Osteoblast (primary cell): ENCODE measurements around the gene ZIC4. TPM values are rescaled to one million over a fixed set of nuclear protein-coding genes. Genes with fewer than 3 reads are reported as not detected.

Experiments used
- DNase-seq: peaks from one replicate; pipeline ENCODE4 v3.0.0; 2011; ENCODE audit warnings: low spot score, mixed read lengths; ENCODE audit not compliant: insufficient read length; ENCODE audit errors: missing footprints
- H2AFZ ChIP-seq: 2 replicates; pipeline ENCODE4 v1.6.0; 2011; ENCODE audit warnings: mild to moderate bottlenecking, low read length
- H3K27ac ChIP-seq: 2 replicates; pipeline ENCODE4 v1.5.1; 2011; ENCODE audit warnings: mild to moderate bottlenecking, low read depth, low read length, moderate library complexity
- H3K27me3 ChIP-seq: 2 replicates; pipeline ENCODE4 v1.6.0; 2012; ENCODE audit warnings: mild to moderate bottlenecking, control low read depth, inconsistent platforms, low read length, moderate library complexity; ENCODE audit not compliant: insufficient read depth
- H3K36me3 ChIP-seq: 2 replicates; pipeline ENCODE4 v1.5.1; 2011; ENCODE audit warnings: mild to moderate bottlenecking, low read length, control low read depth, moderate library complexity; ENCODE audit not compliant: insufficient read depth
- H3K4me1 ChIP-seq: 2 replicates; pipeline ENCODE4 v1.5.1; 2011; ENCODE audit warnings: mild to moderate bottlenecking, low read length, control low read depth, moderate library complexity; ENCODE audit not compliant: insufficient read depth
- H3K4me2 ChIP-seq: 2 replicates; pipeline ENCODE4 v1.6.0; 2011; ENCODE audit warnings: mild to moderate bottlenecking, low read length; ENCODE audit not compliant: insufficient read depth
- H3K4me3 ChIP-seq: fragments of 200-600 bp; sonication (generic); 3 replicates; pipeline ENCODE4 v1.5.1; 2012; ENCODE audit warnings: mild to moderate bottlenecking, low read length, inconsistent platforms; ENCODE audit not compliant: insufficient read depth
- H3K79me2 ChIP-seq: 2 replicates; pipeline ENCODE4 v1.6.0; 2012; ENCODE audit warnings: mild to moderate bottlenecking, low read length, control low read depth, inconsistent platforms; ENCODE audit not compliant: insufficient read depth
- H3K9me3 ChIP-seq: 2 replicates; pipeline ENCODE4 v1.5.1; 2011; ENCODE audit warnings: low read depth, low read length, control low read depth
- H4K20me1 ChIP-seq: 2 replicates; pipeline ENCODE4 v1.6.0; 2012; ENCODE audit warnings: mild to moderate bottlenecking, low read length, control low read depth; ENCODE audit not compliant: insufficient read depth
- CTCF ChIP-seq: IDR thresholded peaks from 2 replicates; pipeline ENCODE4 v1.5.1; 2011; ENCODE audit warnings: mild to moderate bottlenecking, low read depth, low read length, moderate library complexity; ENCODE audit errors: extremely low read depth
- total RNA-seq: library from RNA; depleted of rRNA; stranded (reverse); fragments of >200 nt; gene quantifications from 2 replicates; pipeline ENCODE4 v1.2.3, GENCODE V29; 2012

ZIC4 gene
- total RNA-seq, 1 donor = 0.72 TPM

GRCh38 chr3:147405231-147406027 lies 914 bp downstream of the ZIC4 start:
- no peak overlapping the region for H3K27ac ChIP-seq
- H3K27me3 ChIP-seq = peaks cover 93% of the 10 kb centered on the region
- H3K36me3 ChIP-seq = no peaks in the 10 kb centered on the region
- no peaks in the 10 kb centered on the region for H3K79me2 ChIP-seq
- no peaks in the 10 kb centered on the region for H3K9me3 ChIP-seq
- no peak overlapping the region for H3K4me3 ChIP-seq
- H3K4me1 ChIP-seq = no peaks in the 10 kb centered on the region
- DNase-seq = peak; percentile 82
- no peak for TF ChIP-seq CTCF
- H3K4me2 ChIP-seq = no peak overlapping the region
- no peaks in the 10 kb centered on the region for H4K20me1 ChIP-seq
- no peak overlapping the region for H2AFZ ChIP-seq

DNA sequence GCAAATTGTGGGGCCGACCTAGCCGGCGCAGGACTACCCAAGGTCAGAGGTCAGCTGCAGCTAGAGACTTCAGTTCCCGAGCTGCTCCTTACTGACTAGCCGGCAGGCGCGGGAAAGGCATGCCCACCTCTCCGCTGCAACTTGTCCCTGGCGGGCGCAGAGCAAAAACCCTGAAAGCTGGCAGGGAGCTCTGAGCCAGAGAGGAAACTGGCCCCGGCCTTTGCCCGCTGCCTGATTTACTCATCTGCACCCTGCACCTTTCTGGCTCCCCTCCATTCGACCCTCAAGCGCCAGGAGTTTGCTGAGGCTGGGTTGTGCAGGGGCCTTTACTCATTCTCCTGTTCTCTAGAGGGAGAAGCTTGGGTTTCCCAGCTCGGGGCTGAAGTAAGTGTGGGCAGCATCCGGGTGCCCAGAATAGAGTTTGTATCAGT lies 1.5 kb downstream of the ZIC4 start:
- Histone ChIP-seq H2AFZ (no peak overlapping the region), H3K27me3 (peaks cover 90% of the 10 kb centered on the region), H3K79me2 (no peaks in the 10 kb centered on the region), H3K36me3 (no peaks in the 10 kb centered on the region), H3K4me3 (no peak overlapping the region), H3K4me2 (no peak overlapping the region), H3K27ac (no peak overlapping the region), H3K9me3 (no peaks in the 10 kb centered on the region), H3K4me1 (no peaks in the 10 kb centered on the region), H4K20me1 (no peaks in the 10 kb centered on the region)
- TF ChIP-seq CTCF = no peak
- DNase-seq = peak; percentile 42

DNA sequence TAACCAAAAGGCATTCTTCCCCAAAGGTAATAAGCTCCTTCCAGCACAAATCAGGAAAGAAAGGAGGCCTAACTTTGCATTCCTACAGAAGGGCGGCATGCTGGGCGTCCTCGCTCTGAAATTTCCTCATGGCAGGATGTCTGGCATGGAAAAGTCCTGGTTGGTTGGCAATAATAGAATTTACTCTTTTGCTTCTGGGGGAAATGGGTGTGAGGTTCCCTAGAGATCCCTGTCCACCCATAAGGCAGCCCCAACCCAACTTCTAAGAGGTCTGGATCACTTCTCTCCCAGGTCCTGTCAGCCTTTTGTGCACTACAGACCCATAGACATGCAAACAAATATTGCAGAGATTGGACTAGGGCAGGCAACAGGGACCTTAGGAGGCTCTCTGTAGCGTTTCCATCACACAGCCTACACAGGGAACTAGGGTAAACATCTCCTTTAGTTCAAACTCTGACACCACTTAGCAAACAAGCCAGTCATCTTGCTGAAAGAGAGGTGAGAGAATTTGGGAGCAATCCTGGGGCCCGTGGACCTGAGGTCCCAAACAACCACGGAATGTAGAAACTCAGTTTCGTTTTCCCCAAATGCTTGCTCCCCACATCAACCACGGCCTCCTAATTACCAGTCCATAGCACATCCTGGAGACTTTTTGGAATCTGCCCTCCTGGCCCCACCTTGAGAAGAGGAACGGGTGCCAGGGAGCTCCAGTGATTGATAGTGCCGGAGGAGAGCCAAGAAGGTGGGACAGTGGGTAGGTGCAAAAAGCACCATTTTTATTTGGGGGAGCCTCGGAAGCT lies 2.1 kb downstream of the ZIC4 start:
- Histone ChIP-seq H3K4me3 (no peak overlapping the region), H3K27me3 (peaks cover 86% of the 10 kb centered on the region), H3K4me1 (no peaks in the 10 kb centered on the region), H3K4me2 (no peak overlapping the region), H2AFZ (no peak overlapping the region), H4K20me1 (no peaks in the 10 kb centered on the region), H3K79me2 (no peaks in the 10 kb centered on the region), H3K9me3 (no peaks in the 10 kb centered on the region), H3K36me3 (no peaks in the 10 kb centered on the region), H3K27ac (no peak overlapping the region)
- DNase-seq = peak; percentile 59
- no peak for TF ChIP-seq CTCF

DNA sequence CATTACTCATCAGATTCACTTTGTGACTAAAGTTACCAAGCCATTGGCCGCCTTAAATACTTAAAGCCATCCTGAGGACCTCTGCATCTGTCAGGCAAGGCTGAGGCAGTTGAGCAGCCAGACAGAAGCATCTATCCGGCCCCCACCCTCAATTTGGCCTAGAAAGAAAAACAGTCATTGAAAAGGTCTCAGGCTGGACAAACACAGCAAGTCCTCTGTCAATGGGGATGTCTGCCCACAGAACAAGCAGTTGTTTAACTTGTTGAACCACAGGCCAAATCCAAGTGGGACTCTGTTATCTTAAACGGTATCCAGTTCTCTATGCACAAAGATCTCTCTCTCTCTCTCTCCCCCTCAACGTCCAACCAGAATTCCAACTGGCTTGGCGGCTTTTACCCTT lies 2.8 kb downstream of the ZIC4 start:
- H4K20me1 ChIP-seq = no peaks in the 10 kb centered on the region
- H3K4me2 ChIP-seq = no peak overlapping the region
- no peak for TF ChIP-seq CTCF
- H3K9me3 ChIP-seq = no peaks in the 10 kb centered on the region
- no peaks in the 10 kb centered on the region for H3K4me1 ChIP-seq
- H3K79me2 ChIP-seq = no peaks in the 10 kb centered on the region
- H3K4me3 ChIP-seq = no peak overlapping the region
- no peak overlapping the region for H2AFZ ChIP-seq
- peaks cover 85% of the 10 kb centered on the region for H3K27me3 ChIP-seq
- H3K27ac ChIP-seq = no peak overlapping the region
- no peak for DNase-seq
- no peaks in the 10 kb centered on the region for H3K36me3 ChIP-seq
